Trophoblast cell (in vitro differentiated cells and primary cell): ENCODE data around the gene PRKCE.

Source experiments
- DNase-seq, 2 donors: peaks; one replicate each; pipeline ENCODE4 v3.0.0-alpha.2; 2016
- H2AFZ ChIP-seq: 2 replicates; pipeline ENCODE4 v1.6.1; 2013; ENCODE audit warnings: low read length, moderate library complexity, mild to moderate bottlenecking; ENCODE audit not compliant: insufficient read depth, poor library complexity
- H2AK5ac ChIP-seq: 2 replicates; pipeline ENCODE4 v1.6.1; 2013; ENCODE audit warnings: mild to moderate bottlenecking, low read length
- H2BK120ac ChIP-seq: 2 replicates; pipeline ENCODE4 v1.6.1; 2013; ENCODE audit warnings: low read length, mild to moderate bottlenecking, moderate library complexity; ENCODE audit not compliant: insufficient read depth, poor library complexity
- H2BK12ac ChIP-seq: 2 replicates; pipeline ENCODE4 v1.6.1; 2013; ENCODE audit warnings: mild to moderate bottlenecking, low read length, moderate library complexity
- H2BK5ac ChIP-seq: 2 replicates; pipeline ENCODE4 v1.6.1; 2013; ENCODE audit warnings: low read length, low read depth, moderate library complexity, mild to moderate bottlenecking; ENCODE audit not compliant: poor library complexity
- H3K14ac ChIP-seq: 2 replicates; pipeline ENCODE4 v1.6.1; 2013; ENCODE audit warnings: mild to moderate bottlenecking, low read length
- H3K18ac ChIP-seq: 2 replicates; pipeline ENCODE4 v1.6.1; 2013; ENCODE audit warnings: mild to moderate bottlenecking, low read length
- H3K23ac ChIP-seq: 2 replicates; pipeline ENCODE4 v1.6.1; 2013; ENCODE audit warnings: low read length
- H3K27ac ChIP-seq: 2 replicates; pipeline ENCODE4 v1.5.1; 2013; ENCODE audit warnings: low read depth, mild to moderate bottlenecking, inconsistent platforms, low read length, moderate library complexity
- H3K27me3 ChIP-seq: 2 replicates; pipeline ENCODE4 v1.6.1; 2013; ENCODE audit warnings: inconsistent platforms, mild to moderate bottlenecking, low read length, moderate library complexity; ENCODE audit not compliant: insufficient read depth
- H3K36me3 ChIP-seq, 2 experiments: 1 replicate in 1 of 2; 2 replicates in 1 of 2; pipeline ENCODE4 v1.6.1; 2013; ENCODE audit warnings: low read length in 2 of 2, mild to moderate bottlenecking in 2 of 2, moderate library complexity in 1 of 2; ENCODE audit not compliant: insufficient read depth in 2 of 2, control insufficient read depth in 1 of 2
- H3K4ac ChIP-seq: 2 replicates; pipeline ENCODE4 v1.6.1; 2013; ENCODE audit warnings: low read depth, mild to moderate bottlenecking, low read length, moderate library complexity
- H3K4me1 ChIP-seq, 2 experiments: 1 replicate in 1 of 2; 2 replicates in 1 of 2; pipeline ENCODE4 v1.6.1; 2013; ENCODE audit warnings: low read length in 2 of 2, mild to moderate bottlenecking in 2 of 2, moderate library complexity in 1 of 2; ENCODE audit not compliant: insufficient read depth in 2 of 2, control insufficient read depth in 1 of 2
- H3K4me2 ChIP-seq: 2 replicates; pipeline ENCODE4 v1.6.1; 2013; ENCODE audit warnings: inconsistent platforms, mild to moderate bottlenecking, low read length, moderate library complexity
- H3K4me3 ChIP-seq: 2 replicates; pipeline ENCODE4 v1.5.1; 2013; ENCODE audit warnings: mild to moderate bottlenecking, low read depth, low read length, inconsistent platforms
- H3K79me1 ChIP-seq: one replicate; pipeline ENCODE4 v1.6.1; 2013; ENCODE audit warnings: low read length
- H3K79me2 ChIP-seq: 2 replicates; pipeline ENCODE4 v1.6.1; 2013; ENCODE audit warnings: low read length, mild to moderate bottlenecking; ENCODE audit not compliant: control insufficient read depth, insufficient read depth, poor library complexity
- H3K9ac ChIP-seq: 2 replicates; pipeline ENCODE4 v1.6.1; 2013; ENCODE audit warnings: mild to moderate bottlenecking, low read length
- H3K9me3 ChIP-seq: 2 replicates; pipeline ENCODE4 v1.6.1; 2013; ENCODE audit warnings: low read depth, mild to moderate bottlenecking, control low read depth, inconsistent platforms, low read length; ENCODE audit not compliant: insufficient read depth
- H4K12ac ChIP-seq: 2 replicates; pipeline ENCODE4 v1.6.1; 2013; ENCODE audit warnings: low read depth, mild to moderate bottlenecking, low read length, moderate library complexity
- H4K8ac ChIP-seq: 2 replicates; pipeline ENCODE4 v1.6.1; 2013; ENCODE audit warnings: low read depth, mild to moderate bottlenecking, low read length, moderate library complexity
- H4K91ac ChIP-seq: one replicate; pipeline ENCODE4 v1.6.1; 2013; ENCODE audit warnings: low read depth, mild to moderate bottlenecking, low read length, moderate library complexity
- WGBS: extraction: QIAGEN DNeasy Blood & Tissue Kit; methylation state at CpG from one replicate; pipeline ENCODE4 v1.1.7; 2013; ENCODE audit warnings: missing lambda C conversion rate; ENCODE audit not compliant: insufficient read length, insufficient coverage; ENCODE audit errors: extremely low coverage; 5-methylcytosine and 5-hydroxymethylcytosine counted together

Gene PRKCE

DNA sequence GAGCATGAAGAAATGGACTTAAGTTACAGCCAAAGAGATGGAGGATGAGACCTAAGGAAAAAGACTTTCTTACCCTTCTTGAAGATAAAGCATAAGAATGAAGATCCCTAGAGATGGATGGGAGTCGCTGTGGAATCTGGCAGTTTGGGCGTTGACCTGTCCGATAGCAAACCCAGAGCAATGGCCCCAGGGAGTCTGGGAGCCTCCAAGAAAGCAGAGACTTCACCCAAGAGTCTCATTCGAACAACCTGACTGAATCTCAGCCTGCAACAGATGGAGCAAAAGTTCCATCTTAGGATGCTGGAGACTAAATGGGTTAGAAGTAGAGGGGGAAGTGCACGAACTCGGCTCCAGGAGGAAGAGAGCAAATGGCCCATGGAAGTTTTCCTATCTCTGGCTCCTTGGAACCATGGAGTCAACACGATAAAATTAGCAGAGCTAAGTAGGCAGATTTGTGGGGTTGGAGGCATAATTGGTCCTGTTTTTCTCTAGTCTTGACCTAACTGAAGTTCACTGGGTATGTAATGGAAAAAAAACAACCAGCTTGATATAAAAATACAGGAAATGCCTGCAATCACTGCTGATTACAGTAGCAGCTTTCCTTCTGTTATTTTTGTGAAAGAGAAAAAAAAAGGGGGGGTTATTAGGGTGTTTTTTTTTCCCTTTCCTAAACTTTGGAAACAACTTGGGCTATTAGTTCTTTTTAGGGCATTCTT lies 467.3 kb downstream of the PRKCE start:
- Histone ChIP-seq H4K8ac (peak overlapping the region; percentile 9), H3K4me2 (no peak overlapping the region), H2BK12ac (peak overlapping the region; percentile 45), H3K27me3 (no peaks in the 10 kb centered on the region), H2AK5ac (no peak overlapping the region), H3K4me1 (peaks cover 6 to 9% of the 10 kb centered on the region in 2 experiments), H3K36me3 (no peaks in the 10 kb centered on the region), H4K12ac (no peak overlapping the region), H3K27ac (no peak overlapping the region), H3K4ac (no peak overlapping the region), H2AFZ (no peak overlapping the region), H2BK5ac (no peak overlapping the region), H3K79me2 (no peaks in the 10 kb centered on the region), H3K4me3 (no peak overlapping the region), H3K9me3 (no peaks in the 10 kb centered on the region), H2BK120ac (no peak overlapping the region), H3K18ac (no peak overlapping the region), H4K91ac (peak overlapping the region; percentile 13), H3K9ac (no peak overlapping the region), H3K14ac (no peak overlapping the region), H3K79me1 (peaks cover 5% of the 10 kb centered on the region), H3K23ac (no peak overlapping the region)
- no peak for DNase-seq
- no CpG with 5 or more reads among the region's 7 CpGs for WGBS

DNA sequence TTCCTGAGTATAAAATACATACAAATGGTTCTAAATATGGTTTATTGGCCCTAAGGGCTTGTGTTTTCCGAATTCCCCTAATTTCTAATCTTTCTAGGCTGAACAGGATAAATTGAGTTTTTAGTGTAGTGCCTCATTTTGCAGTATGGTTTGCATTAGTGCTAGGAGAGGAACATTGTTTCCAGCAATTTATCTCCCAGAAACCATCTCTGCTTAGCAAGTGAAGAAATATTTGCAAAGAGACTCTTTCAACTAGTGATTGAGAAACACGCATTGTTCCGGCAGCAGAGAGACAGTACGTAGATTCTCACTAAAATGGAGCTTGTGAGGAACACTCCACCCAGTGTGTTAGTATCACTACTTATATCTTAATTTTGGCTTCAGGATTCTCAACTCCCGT lies 468.0 kb downstream of the PRKCE start:
- Histone ChIP-seq H3K4me1 (peaks cover 6 to 9% of the 10 kb centered on the region in 2 experiments), H2AK5ac (no peak overlapping the region), H3K79me1 (peaks cover 5% of the 10 kb centered on the region), H3K18ac (no peak overlapping the region), H3K79me2 (no peaks in the 10 kb centered on the region), H3K4ac (no peak overlapping the region), H2BK5ac (no peak overlapping the region), H3K14ac (no peak overlapping the region), H3K9ac (no peak overlapping the region), H3K9me3 (no peaks in the 10 kb centered on the region), H3K4me3 (no peak overlapping the region), H3K4me2 (no peak overlapping the region), H4K91ac (no peak overlapping the region), H2BK120ac (no peak overlapping the region), H3K27me3 (no peaks in the 10 kb centered on the region), H3K36me3 (no peaks in the 10 kb centered on the region), H2AFZ (no peak overlapping the region), H4K12ac (no peak overlapping the region), H3K27ac (no peak overlapping the region), H4K8ac (no peak overlapping the region), H2BK12ac (no peak overlapping the region), H3K23ac (no peak overlapping the region)
- WGBS = no CpG with 5 or more reads among the region's 5 CpGs
- DNase-seq = peak; percentile 61 to 87

DNA sequence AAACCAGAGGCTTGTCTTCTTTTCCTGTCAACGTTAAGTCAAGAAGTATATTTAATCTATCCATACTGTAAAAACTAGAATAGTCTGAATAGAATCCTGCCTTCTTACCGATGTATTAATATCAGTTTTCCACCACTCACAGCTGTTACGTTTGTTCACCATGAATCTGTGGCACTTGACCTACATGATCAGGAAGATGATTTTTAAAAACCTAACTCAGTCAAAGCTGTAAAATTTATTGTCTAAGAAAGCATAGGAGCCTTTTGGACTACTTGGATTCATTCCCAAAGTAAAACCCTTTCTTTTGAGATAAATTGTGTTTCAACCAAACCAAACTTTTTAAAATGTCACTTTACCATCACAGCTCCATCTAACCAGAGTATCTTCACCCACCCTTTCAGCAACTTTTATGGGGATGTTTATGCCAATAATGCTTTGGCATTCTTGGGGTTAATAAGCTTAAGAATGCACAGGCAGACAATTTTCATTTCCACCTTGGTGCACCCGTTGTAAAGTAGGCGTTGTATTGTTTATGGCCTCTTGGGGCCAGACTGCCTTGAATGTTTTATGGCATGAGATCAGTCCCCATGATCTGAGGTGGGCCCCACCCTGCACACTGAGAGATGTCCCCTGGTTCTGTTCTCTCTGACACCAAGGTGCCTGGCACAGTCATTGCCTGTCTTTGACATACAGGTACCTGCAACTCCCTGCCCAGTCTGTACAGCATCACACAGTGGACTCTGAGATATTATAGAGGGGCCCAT lies 469.5 kb downstream of the PRKCE start:
- WGBS = no CpG with 5 or more reads among the region's 5 CpGs
- no peak overlapping the region for H3K4ac ChIP-seq
- no peak overlapping the region for H3K27ac ChIP-seq
- H3K4me1 ChIP-seq = peaks cover 6 to 9% of the 10 kb centered on the region in 2 experiments
- H2AK5ac ChIP-seq = peak overlapping the region; percentile 44
- no peak overlapping the region for H3K4me2 ChIP-seq
- no peak overlapping the region for H2BK5ac ChIP-seq
- no peak overlapping the region for H3K18ac ChIP-seq
- H4K12ac ChIP-seq = no peak overlapping the region
- no peak overlapping the region for H2BK120ac ChIP-seq
- no peak overlapping the region for H3K9ac ChIP-seq
- no peaks in the 10 kb centered on the region for H3K36me3 ChIP-seq
- H3K79me1 ChIP-seq = peaks cover 5% of the 10 kb centered on the region
- H3K27me3 ChIP-seq = no peaks in the 10 kb centered on the region
- no peak overlapping the region for H4K8ac ChIP-seq
- H3K79me2 ChIP-seq = no peaks in the 10 kb centered on the region
- no peak overlapping the region for H3K4me3 ChIP-seq
- no peaks in the 10 kb centered on the region for H3K9me3 ChIP-seq
- H4K91ac ChIP-seq = no peak overlapping the region
- H2BK12ac ChIP-seq = no peak overlapping the region
- H2AFZ ChIP-seq = no peak overlapping the region
- DNase-seq = no peak
- H3K14ac ChIP-seq = no peak overlapping the region
- no peak overlapping the region for H3K23ac ChIP-seq

DNA sequence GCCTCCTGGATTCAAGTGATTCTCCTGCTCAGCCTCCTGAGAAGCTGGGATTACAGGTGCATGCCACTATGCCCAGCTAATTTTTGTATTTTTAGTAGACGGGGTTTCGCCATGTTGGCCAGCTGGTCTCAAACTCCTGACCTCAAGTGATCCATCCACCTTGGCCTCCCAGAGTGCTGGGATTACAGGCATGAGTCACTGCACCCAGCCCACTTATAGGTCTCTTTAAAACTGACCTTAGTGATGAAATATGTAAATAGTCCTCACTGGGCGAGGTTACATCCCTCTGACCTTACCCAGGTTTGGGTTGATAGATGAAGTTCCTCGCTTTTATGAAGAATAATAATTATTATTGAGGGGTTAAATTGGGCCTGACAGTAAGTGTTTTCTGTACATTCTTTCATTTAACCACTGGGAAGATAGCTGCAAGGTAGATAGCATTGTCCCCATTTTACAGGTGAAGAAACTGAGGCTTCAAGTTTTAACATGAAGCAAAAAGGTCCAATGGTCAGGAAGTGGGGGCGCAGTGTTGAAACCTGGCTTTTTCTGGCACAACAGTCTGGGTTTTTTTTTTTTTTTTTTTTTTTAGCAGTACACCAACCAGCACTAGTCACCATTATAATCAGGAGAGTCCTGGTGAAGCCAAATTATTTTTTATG lies 471.0 kb downstream of the PRKCE start:
- Histone ChIP-seq H3K9ac (no peak overlapping the region), H3K27me3 (no peaks in the 10 kb centered on the region), H2AK5ac (no peak overlapping the region), H2BK12ac (no peak overlapping the region), H4K8ac (no peak overlapping the region), H3K4me2 (no peak overlapping the region), H3K27ac (no peak overlapping the region), H3K18ac (no peak overlapping the region), H2AFZ (no peak overlapping the region), H3K79me2 (no peaks in the 10 kb centered on the region), H3K36me3 (no peaks in the 10 kb centered on the region), H3K4me1 (peaks cover 2 to 4% of the 10 kb centered on the region in 2 experiments), H3K79me1 (no peaks in the 10 kb centered on the region), H2BK5ac (no peak overlapping the region), H3K9me3 (no peaks in the 10 kb centered on the region), H3K23ac (no peak overlapping the region), H2BK120ac (no peak overlapping the region), H3K4ac (no peak overlapping the region), H3K4me3 (no peak overlapping the region), H3K14ac (no peak overlapping the region), H4K12ac (no peak overlapping the region), H4K91ac (no peak overlapping the region)
- peak in 1 of 2 donors; percentile 55 for DNase-seq
- WGBS = no CpG with 5 or more reads among the region's 5 CpGs
